ENCODE measurements around the gene RASSF3. TPM values are rescaled to one million over a fixed set of nuclear protein-coding genes. Genes with fewer than 3 reads are reported as not detected.

The RASSF3 gene
- total RNA-seq, 4 donors from 2014 or later = 149 to 332 (median 182) TPM

DNA sequence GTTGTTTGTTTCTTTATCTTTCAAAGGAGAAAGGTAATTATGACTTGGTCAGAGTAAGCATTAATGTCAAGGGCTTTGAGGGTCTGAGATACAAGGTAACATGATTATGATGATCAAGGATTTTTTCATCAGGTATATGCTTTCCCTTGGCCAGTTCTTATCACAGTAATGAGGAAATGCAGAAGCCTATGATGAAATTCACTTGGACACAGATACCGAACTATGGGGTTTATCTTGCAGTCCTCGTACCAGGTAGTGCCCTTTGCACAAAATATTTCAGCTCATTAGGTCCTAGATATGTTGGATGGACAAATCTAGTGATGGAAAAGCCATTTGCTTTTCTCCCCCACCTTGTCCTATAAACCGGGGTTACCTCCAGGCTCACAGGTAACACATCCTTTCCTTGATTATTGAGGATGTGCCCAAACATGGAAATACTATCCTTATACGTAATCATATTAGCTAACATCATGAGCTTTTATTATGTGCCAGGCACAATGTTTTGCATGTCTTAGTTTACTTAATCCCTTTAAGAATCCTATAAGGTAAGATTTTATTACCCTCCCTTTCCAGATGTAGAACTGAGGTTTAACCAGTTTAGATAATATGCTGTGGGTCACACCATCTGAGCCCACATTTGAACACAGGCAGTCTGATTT is 7.0 kb upstream of the RASSF3 start:
- H3K9me3 ChIP-seq = no peaks in the 10 kb centered on the region
- H3K4me1 ChIP-seq = no peaks in the 10 kb centered on the region
- ATAC-seq = no peak
- WGBS, 2 donors (ENCODE audit: low coverage in 1 of 2) = 80 to 85% methylated on average over 4 of the region's 4 CpGs
- H3K27me3 ChIP-seq = no peaks in the 10 kb centered on the region
- no peak for TF ChIP-seq POLR2A (IDR thresholded peaks at IDR 0.05)
- no peak overlapping the region for H3K4me3 ChIP-seq
- no peak overlapping the region for H3K27ac ChIP-seq
- no peaks in the 10 kb centered on the region for H3K36me3 ChIP-seq

GRCh38 chr12:64608901-64609535 is 1.3 kb upstream of the RASSF3 start:
- peak overlapping the region; percentile 69 to 82 for H3K4me3 ChIP-seq
- H3K9me3 ChIP-seq = no peaks in the 10 kb centered on the region
- 3 to 7% methylated on average over 12 of the region's 16 CpGs for WGBS, 2 donors (ENCODE audit: low coverage in 1 of 2)
- ATAC-seq = no peak
- TF ChIP-seq, protein P1, sequence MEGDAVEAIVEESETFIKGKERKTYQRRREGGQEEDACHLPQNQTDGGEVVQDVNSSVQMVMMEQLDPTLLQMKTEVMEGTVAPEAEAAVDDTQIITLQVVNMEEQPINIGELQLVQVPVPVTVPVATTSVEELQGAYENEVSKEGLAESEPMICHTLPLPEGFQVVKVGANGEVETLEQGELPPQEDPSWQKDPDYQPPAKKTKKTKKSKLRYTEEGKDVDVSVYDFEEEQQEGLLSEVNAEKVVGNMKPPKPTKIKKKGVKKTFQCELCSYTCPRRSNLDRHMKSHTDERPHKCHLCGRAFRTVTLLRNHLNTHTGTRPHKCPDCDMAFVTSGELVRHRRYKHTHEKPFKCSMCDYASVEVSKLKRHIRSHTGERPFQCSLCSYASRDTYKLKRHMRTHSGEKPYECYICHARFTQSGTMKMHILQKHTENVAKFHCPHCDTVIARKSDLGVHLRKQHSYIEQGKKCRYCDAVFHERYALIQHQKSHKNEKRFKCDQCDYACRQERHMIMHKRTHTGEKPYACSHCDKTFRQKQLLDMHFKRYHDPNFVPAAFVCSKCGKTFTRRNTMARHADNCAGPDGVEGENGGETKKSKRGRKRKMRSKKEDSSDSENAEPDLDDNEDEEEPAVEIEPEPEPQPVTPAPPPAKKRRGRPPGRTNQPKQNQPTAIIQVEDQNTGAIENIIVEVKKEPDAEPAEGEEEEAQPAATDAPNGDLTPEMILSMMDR (IDR thresholded peaks at IDR 0.05) = peak in 1 of 4 experiments; percentile 24
- no peak for TF ChIP-seq POLR2AphosphoS5 (IDR thresholded peaks at IDR 0.05)
- H3K27me3 ChIP-seq = no peaks in the 10 kb centered on the region
- H3K27ac ChIP-seq = peak overlapping the region; percentile 60 to 97 (median 94)
- peaks cover 0 to 36% (median 3%) of the 10 kb centered on the region in 3 donors for H3K4me1 ChIP-seq
- no peaks in the 10 kb centered on the region for H3K36me3 ChIP-seq

- no peaks in the 10 kb centered on the region for H3K27me3 ChIP-seq
- peaks cover 0 to 42% (median 3%) of the 10 kb centered on the region in 3 donors for H3K4me1 ChIP-seq
- H3K4me3 ChIP-seq = peak overlapping the region; percentile 69 to 82
- TF ChIP-seq POLR2A (IDR thresholded peaks at IDR 0.05) (no peak), POLR2AphosphoS5 (IDR thresholded peaks at IDR 0.05) (no peak), EP300 (IDR thresholded peaks at IDR 0.05) (no peak)
- TF ChIP-seq, protein P1 (IDR thresholded peaks at IDR 0.05) = no peak
- no peak for ATAC-seq
- peaks cover 0 to 5% of the 10 kb centered on the region in 2 donors for H3K36me3 ChIP-seq
- H3K9me3 ChIP-seq = no peaks in the 10 kb centered on the region
- whole genome bisulfite sequencing, 2 donors (ENCODE audit: low coverage in 1 of 2) = 0 to 3% methylated on average over 9 to 11 of the region's 15 CpGs
- H3K27ac ChIP-seq = peak overlapping the region; percentile 60 to 97 (median 94)
Measured at GRCh38 chr12:64609536-64610078, 688 bp upstream of the RASSF3 start.

DNA sequence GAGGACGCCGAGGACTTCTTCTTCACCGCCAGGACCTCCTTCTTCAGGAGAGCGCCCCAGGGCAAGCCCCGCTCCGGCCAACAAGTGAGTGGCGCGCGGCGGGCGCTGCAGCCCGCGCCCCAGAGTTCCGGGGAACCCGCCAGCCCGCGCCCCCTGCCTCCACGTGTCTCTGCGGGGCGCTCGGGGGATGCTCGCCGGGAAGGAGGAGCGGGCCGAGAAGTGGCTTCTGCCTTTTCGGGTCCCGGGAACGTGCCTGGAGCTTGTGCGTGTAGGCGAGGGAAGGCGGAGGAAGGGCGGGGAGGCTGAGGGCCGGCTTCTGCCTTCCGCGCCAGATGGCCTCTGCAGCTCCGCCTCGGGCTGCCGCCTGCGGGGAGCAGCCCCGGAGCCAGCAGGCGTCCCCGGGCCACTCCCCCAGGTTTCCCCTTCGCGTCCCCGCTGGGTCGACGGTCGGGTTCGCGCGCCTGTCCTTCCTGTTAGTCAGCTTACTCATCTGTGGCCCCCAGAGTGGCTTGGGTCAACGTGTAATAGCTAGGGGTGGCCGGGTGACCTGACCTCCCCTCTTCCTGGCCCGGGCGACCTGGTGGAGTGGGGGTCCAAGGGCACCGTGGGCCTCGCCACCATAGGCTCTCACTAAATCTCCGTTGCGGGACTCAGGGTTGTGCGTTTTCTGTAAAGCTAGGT is 505 bp downstream of the RASSF3 start:
- Histone ChIP-seq H3K27me3 (no peaks in the 10 kb centered on the region), H3K4me1 (peaks cover 1 to 54% (median 5%) of the 10 kb centered on the region in 3 donors), H3K9me3 (no peaks in the 10 kb centered on the region), H3K4me3 (peak overlapping the region; percentile 69 to 82), H3K27ac (peak overlapping the region; percentile 69 to 97 (median 94)), H3K36me3 (peaks cover 0 to 7% of the 10 kb centered on the region in 2 donors)
- WGBS, 2 donors (ENCODE audit: low coverage in 1 of 2) = 0% methylated on average over 8 of the region's 60 CpGs; no CpG with 5 or more reads in 1 of the 2 donors
- peak; percentile 68 for ATAC-seq
- peak in 1 of 2 donors; percentile 13 for TF ChIP-seq POLR2A (IDR thresholded peaks at IDR 0.05)
- TF ChIP-seq POLR2AphosphoS5 (IDR thresholded peaks at IDR 0.05) = no peak
- no peak for TF ChIP-seq EP300 (IDR thresholded peaks at IDR 0.05)
- TF ChIP-seq, protein P1 (IDR thresholded peaks at IDR 0.05) = peak in 1 of 4 experiments; percentile 20

All from gastroesophageal sphincter (tissue), 4 donors.